ENCODE results near the gene OSGEP. TPM values are rescaled to one million over a fixed set of nuclear protein-coding genes. Genes with fewer than 3 reads are reported as not detected.
A peak's percentile ranks its signal among the peaks of the same experiment; 100 is the strongest.
"Not testable (repeated sequence)": the region's sequence is repeated elsewhere in the genome, so short reads cannot be mapped to it uniquely, and the experiment has no call there.

The OSGEP gene
- total and polyA plus RNA-seq, 2 of the 13 experiments (the other 11 are each of a cell fraction or from before 2014, with no cell fraction given) = 39.7 to 41.1 TPM

GRCh38 chr14:20452831-20453230 is 1.8 kb downstream of the OSGEP start:
- TF ChIP-seq CREB1 (IDR thresholded peaks at IDR 0.05) = 0 out of 2 replicates have a peak, but pooled peaks have one; percentile 16
- ATAC-seq; H3K9me3 ChIP-seq (ENCODE audit: low read length); H3K4me2 ChIP-seq (ENCODE audit: low read depth, low read length); H3K9ac ChIP-seq (ENCODE audit: insufficient read depth, low read depth, low read length); BruUV-seq (replicated peaks); DNase-seq (ENCODE audit: low spot score); H3K4me3 ChIP-seq (replicated peaks in 1 of 3; ENCODE audit: insufficient read depth in 1 of 3, low read depth in 2 of 3, low read length in 3 of 3); H2AFZ ChIP-seq (ENCODE audit: low read length); intact Hi-C loops (cut with micrococcal nuclease; ENCODE audit: unreplicated experiment); H4K20me1 ChIP-seq (ENCODE audit: insufficient read depth, low read length); H3K27me3 ChIP-seq (ENCODE audit: control insufficient read depth in 1 of 2, insufficient read depth in 2 of 2, low read length in 2 of 2); FAIRE-seq; CTCF ChIA-PET (ENCODE audit: low intra/inter-chr PET ratio, low total read pairs); H3K27ac ChIP-seq (ENCODE audit: extremely low read length, insufficient read depth, low read length); TF ChIP-seq CREB1, ATF7 (CRISPR knock-in tag; IDR thresholded peaks at IDR 0.05): not testable (repeated sequence)
- TF ChIP-seq ATF7 (IDR thresholded peaks at IDR 0.05) = peak; percentile 96
- POLR2A ChIA-PET = interaction anchor here (1.0 to 4.0 kb wide), 3 partner anchors 9 to 40 kb away, joined by 3 to 54 read pairs (median 4); partner anchors contain the start of genes PIP4P1 and TEP1
- Histone ChIP-seq H3K4me1 (ENCODE audit: insufficient read depth, low read length) (peaks cover 24% of the 10 kb centered on the region), H3K79me2 (ENCODE audit: insufficient read depth, low read length) (peaks cover 30% of the 10 kb centered on the region), H3K36me3 (replicated peaks in 1 of 2; ENCODE audit: control insufficient read depth in 1 of 2, insufficient read depth in 2 of 2, low read length in 2 of 2) (peaks cover 25 to 58% of the 10 kb centered on the region in 2 experiments)
- in situ Hi-C loops (cut with HindIII; ENCODE audit: extremely low pct_ligation_motif_present, low pct_unique_long_range_greater_than_20kb) = loop anchor here (25.0 kb wide), 2 partner anchors 116 to 159 kb away; partner anchors contain the start of genes CCNB1IP1 and PARP2
- 96% methylated on average over 8 of the region's 8 CpGs for WGBS (ENCODE audit: low lambda C conversion rate)

DNA sequence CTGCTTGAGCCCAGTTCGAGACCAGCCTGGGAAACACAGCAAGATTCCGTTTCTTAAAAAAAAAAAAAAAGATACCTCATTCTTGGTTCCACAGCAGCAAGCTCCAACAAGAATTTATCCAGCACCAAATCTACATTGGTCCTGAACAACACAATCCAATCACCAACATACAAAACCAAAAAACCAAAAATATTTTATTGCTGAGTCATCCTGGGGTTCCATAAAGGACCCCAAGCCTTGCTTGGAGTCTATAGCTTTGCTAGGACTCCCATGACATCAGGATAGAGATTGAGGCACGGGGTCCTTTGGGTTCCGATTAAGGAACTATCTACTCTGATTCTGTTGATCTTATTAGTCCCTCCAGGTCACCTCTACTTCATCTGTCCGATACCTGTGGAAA is 7.7 kb downstream of the OSGEP start:
- H2AFZ ChIP-seq (ENCODE audit: low read length) = no peak overlapping the region
- POLR2A ChIA-PET = interaction anchor here (3.3 kb wide), 1 partner anchor 8 kb away, joined by 18 read pairs; the partner anchor contains the start of genes APEX1 and OSGEP
- in situ Hi-C loops (cut with HindIII; ENCODE audit: extremely low pct_ligation_motif_present, low pct_unique_long_range_greater_than_20kb) = no loop called here
- no peaks in the 10 kb centered on the region for H3K9me3 ChIP-seq (ENCODE audit: low read length)
- over 99% methylated on average over 5 of the region's 5 CpGs for WGBS (ENCODE audit: low lambda C conversion rate)
- no peaks in the 10 kb centered on the region for H4K20me1 ChIP-seq (ENCODE audit: insufficient read depth, low read length)
- H3K9ac ChIP-seq (ENCODE audit: insufficient read depth, low read depth, low read length) = no peak overlapping the region
- ATAC-seq (no peak), DNase-seq (ENCODE audit: low spot score) (no peak), FAIRE-seq (no peak)
- CTCF ChIA-PET (ENCODE audit: low intra/inter-chr PET ratio, low total read pairs) = no interaction called here
- H3K4me1 ChIP-seq (ENCODE audit: insufficient read depth, low read length) = peaks cover 18% of the 10 kb centered on the region
- TF ChIP-seq ZBTB42 (CRISPR knock-in tag; IDR thresholded peaks at IDR 0.05) = no peak
- peak; percentile 69 to 76 for TF ChIP-seq MAFK (conservative IDR thresholded peaks at IDR 0.05 in 1 of 2, IDR thresholded peaks at IDR 0.05 in 1 of 2; ENCODE audit: low read length in 2 of 2)
- TF ChIP-seq NFE2L2 (IDR thresholded peaks at IDR 0.05; ENCODE audit: low read length) = peak; percentile 96
- H3K4me2 ChIP-seq (ENCODE audit: low read depth, low read length) = no peak overlapping the region
- intact Hi-C loops (cut with micrococcal nuclease; ENCODE audit: unreplicated experiment) = no loop called here
- no peak overlapping the region for H3K4me3 ChIP-seq (replicated peaks in 1 of 3; ENCODE audit: insufficient read depth in 1 of 3, low read depth in 2 of 3, low read length in 3 of 3)
- H3K79me2 ChIP-seq (ENCODE audit: insufficient read depth, low read length) = no peaks in the 10 kb centered on the region
- BruUV-seq (replicated peaks) = no TSS peak
- H3K27me3 ChIP-seq (ENCODE audit: control insufficient read depth in 1 of 2, insufficient read depth in 2 of 2, low read length in 2 of 2) = no peaks in the 10 kb centered on the region
- peak overlapping the region; percentile 31 for H3K27ac ChIP-seq (ENCODE audit: extremely low read length, insufficient read depth, low read length)
- H3K36me3 ChIP-seq (replicated peaks in 1 of 2; ENCODE audit: control insufficient read depth in 1 of 2, insufficient read depth in 2 of 2, low read length in 2 of 2) = peaks cover 22 to 61% of the 10 kb centered on the region in 2 experiments
